ENCODE data around the gene SGTA.

DNA sequence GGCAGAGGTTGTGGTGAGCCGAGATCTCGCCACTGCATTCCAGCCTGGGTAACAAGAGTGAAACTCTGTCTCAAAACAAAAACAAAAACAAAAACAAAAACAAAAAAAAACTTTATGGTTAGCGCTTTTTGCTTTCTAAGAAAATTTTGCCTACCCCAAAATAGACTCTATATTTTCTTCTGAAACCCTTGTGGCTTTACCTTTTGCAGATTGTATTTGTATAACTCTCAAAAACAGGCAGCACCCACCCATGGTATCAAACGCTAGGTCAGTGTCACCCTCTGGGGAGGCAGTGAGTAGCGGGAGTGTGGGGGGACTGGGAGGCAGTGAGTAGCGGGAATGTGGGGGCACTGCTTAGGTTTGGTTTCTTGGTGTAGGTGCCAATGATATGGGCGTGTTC, 35.7 kb downstream of the SGTA start:
- TF ChIP-seq, protein P1, sequence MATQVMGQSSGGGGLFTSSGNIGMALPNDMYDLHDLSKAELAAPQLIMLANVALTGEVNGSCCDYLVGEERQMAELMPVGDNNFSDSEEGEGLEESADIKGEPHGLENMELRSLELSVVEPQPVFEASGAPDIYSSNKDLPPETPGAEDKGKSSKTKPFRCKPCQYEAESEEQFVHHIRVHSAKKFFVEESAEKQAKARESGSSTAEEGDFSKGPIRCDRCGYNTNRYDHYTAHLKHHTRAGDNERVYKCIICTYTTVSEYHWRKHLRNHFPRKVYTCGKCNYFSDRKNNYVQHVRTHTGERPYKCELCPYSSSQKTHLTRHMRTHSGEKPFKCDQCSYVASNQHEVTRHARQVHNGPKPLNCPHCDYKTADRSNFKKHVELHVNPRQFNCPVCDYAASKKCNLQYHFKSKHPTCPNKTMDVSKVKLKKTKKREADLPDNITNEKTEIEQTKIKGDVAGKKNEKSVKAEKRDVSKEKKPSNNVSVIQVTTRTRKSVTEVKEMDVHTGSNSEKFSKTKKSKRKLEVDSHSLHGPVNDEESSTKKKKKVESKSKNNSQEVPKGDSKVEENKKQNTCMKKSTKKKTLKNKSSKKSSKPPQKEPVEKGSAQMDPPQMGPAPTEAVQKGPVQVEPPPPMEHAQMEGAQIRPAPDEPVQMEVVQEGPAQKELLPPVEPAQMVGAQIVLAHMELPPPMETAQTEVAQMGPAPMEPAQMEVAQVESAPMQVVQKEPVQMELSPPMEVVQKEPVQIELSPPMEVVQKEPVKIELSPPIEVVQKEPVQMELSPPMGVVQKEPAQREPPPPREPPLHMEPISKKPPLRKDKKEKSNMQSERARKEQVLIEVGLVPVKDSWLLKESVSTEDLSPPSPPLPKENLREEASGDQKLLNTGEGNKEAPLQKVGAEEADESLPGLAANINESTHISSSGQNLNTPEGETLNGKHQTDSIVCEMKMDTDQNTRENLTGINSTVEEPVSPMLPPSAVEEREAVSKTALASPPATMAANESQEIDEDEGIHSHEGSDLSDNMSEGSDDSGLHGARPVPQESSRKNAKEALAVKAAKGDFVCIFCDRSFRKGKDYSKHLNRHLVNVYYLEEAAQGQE (IDR thresholded peaks at IDR 0.05): no peak
- no peak for TF ChIP-seq CTCF (IDR thresholded peaks at IDR 0.05; ENCODE audit: low read depth, low read length, missing input control)
- no peak for TF ChIP-seq ZBTB33 (IDR thresholded peaks at IDR 0.05)
- TF ChIP-seq NR2F2 (IDR thresholded peaks at IDR 0.05): no peak
